Activated CD4-positive, alpha-beta T cell treated with anti-CD3 and anti-CD28 coated beads, Interleukin-2, amount 50 U/mL, for 16 hours (primary cell): Measurements from ENCODE around the gene FBLN1.

Source experiments
- DNase-seq: peaks from one replicate; pipeline ENCODE4 v3.0.0-alpha.2; 2020

FBLN1 gene

GRCh38 chr22:45644714-45645113 lies 142.0 kb downstream of the FBLN1 start:
- DNase-seq = no peak

GRCh38 chr22:45645150-45645525 lies 142.5 kb downstream of the FBLN1 start:
- no peak for DNase-seq

GRCh38 chr22:45645526-45646414 lies 143.1 kb downstream of the FBLN1 start:
- peak; percentile 78 for DNase-seq

- no peak for DNase-seq
Measured at GRCh38 chr22:45647532-45648225, 145.0 kb downstream of the FBLN1 start.

GRCh38 chr22:45648301-45649117 lies 145.8 kb downstream of the FBLN1 start:
- DNase-seq = no peak

GRCh38 chr22:45649809-45650208 lies 147.1 kb downstream of the FBLN1 start:
- DNase-seq = no peak

GRCh38 chr22:45650721-45651120 lies 148.0 kb downstream of the FBLN1 start:
- no peak for DNase-seq
